22Rv1 (cell line): ENCODE data around the gene OGFOD2.

Experiments used
- H3K27ac ChIP-seq: fragments of 450-650 bp; 2 replicates; pipeline ENCODE4 v1.5.1; 2017
- CTCF ChIP-seq: fragments of 450-650 bp; IDR thresholded peaks from 2 replicates; pipeline ENCODE4 v1.5.1; 2017; ENCODE audit warnings: mild to moderate bottlenecking
- ZFX ChIP-seq: fragments of 450-650 bp; IDR thresholded peaks from 2 replicates; pipeline ENCODE4 v1.6.1; 2017; ENCODE audit warnings: antibody characterized with exemption, borderline replicate concordance

The OGFOD2 gene

GRCh38 chr12:122944605-122945592, 30.1 kb upstream of the OGFOD2 start:
- H3K27ac ChIP-seq: no peak overlapping the region
- TF ChIP-seq ZFX (no peak), CTCF (no peak)

- H3K27ac ChIP-seq: peak overlapping the region; percentile 15; the same call in 1 of the 2 replicates
- TF ChIP-seq ZFX (no peak), CTCF (peak; percentile 4; the same call in 1 of the 2 replicates)
These were observed 28.2 kb upstream of the OGFOD2 start for GRCh38 chr12:122946690-122947341.

GRCh38 chr12:122947352-122947792, 27.7 kb upstream of the OGFOD2 start:
- H3K27ac ChIP-seq: 0 out of 2 replicates have a peak overlapping the region, but pooled peaks have one; percentile 15
- TF ChIP-seq CTCF (no peak), ZFX (no peak)

GRCh38 chr12:122948605-122949004, 26.4 kb upstream of the OGFOD2 start:
- no peak for TF ChIP-seq CTCF
- TF ChIP-seq ZFX: no peak
- no peak overlapping the region for H3K27ac ChIP-seq

GRCh38 chr12:122949405-122949804, 25.6 kb upstream of the OGFOD2 start:
- TF ChIP-seq ZFX (no peak), CTCF (no peak)
- H3K27ac ChIP-seq: no peak overlapping the region

- H3K27ac ChIP-seq: no peak overlapping the region
- no peak for TF ChIP-seq CTCF
- no peak for TF ChIP-seq ZFX
These were observed 25.0 kb upstream of the OGFOD2 start for GRCh38 chr12:122949816-122950675.
